ENCODE data around the gene DPH6.

GRCh38 chr15:35486296-35486695, 59.7 kb downstream of the DPH6 start:
- no peak for TF ChIP-seq CTCF (IDR thresholded peaks at IDR 0.05)
- TF ChIP-seq POLR2A (IDR thresholded peaks at IDR 0.05): no peak
